GM18505 (cell line): ENCODE data around the gene SMC4.

Experiments
- ATAC-seq: cut with Tn5 transposase; IDR thresholded peaks from one replicate; pipeline ENCODE4 v1.9.1; 2021; ENCODE audit not compliant: unreplicated experiment
- POLR2A ChIP-seq: IDR thresholded peaks from 4 replicates; pipeline ENCODE4 v1.6.1; 2011; ENCODE audit warnings: borderline replicate concordance; ENCODE audit not compliant: insufficient read depth, insufficient read length; ENCODE audit errors: extremely low read depth

Gene SMC4

DNA sequence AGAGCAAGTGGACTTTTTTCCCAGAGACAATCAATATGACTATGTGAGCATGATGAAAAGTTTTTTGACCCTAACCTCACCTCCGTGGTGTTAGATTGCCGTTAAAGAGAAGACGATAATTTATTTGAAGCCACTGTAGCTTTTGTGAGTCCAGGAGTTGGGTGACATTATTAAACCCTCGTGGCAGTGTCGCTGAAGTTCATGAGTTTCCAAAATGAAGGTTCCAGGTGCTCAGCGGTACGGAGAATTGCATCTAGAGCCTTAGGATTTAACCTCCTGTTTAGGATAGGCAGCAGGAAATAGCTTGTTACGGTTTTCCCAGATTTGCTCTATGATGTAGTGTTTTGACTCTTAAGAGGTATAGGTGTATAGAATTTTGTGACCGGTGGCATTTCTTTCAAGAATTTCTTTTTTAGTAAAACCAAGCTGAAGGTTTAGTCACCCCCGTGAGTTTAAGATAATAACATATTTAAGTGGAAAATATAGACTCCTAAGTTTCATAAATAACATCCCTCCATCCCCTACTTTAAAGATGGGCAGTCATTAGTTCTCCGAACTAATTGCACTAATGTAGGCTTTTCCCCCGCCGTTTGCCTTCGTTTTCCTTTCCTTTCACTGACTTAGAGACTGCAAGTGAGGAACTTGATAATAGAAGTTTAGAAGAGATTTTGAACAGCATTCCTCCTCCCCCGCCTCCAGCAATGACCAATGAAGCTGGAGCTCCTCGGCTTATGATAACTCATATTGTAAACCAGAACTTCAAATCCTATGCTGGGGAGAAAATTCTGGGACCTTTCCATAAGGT is 2.0 kb downstream of the SMC4 start:
- no peak for TF ChIP-seq POLR2A
- no peak for ATAC-seq

- ATAC-seq = no peak
- no peak for TF ChIP-seq POLR2A
These were observed 3.0 kb downstream of the SMC4 start for GRCh38 chr3:160402221-160403027.

DNA sequence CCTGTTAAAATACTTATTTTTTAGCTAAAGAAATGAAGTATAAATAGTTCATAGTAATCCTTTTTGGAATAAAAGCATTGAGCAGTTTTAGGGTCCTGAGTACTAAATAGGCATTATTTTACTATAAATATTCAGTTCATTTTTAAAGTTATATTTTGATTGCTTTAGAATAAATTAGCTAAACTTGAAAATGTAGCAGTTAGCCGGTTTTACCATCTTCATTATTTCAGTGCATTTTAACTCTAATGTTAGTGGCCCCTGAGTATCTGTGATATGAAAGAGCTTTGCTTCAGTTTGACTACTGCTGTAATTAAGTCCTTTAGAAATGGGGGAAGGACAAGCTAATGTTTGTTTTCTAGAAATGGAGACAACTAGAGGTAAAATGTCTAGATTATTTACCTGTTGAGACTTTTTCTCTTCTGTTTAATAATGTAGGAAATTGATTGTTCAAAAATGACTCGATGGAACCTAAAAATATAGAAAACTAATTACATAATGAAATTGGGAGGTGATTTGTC is 3.6 kb downstream of the SMC4 start:
- no peak for TF ChIP-seq POLR2A
- ATAC-seq = no peak

- no peak for ATAC-seq
- TF ChIP-seq POLR2A = no peak
These were observed 4.5 kb downstream of the SMC4 start for GRCh38 chr3:160403796-160404470.

- no peak for TF ChIP-seq POLR2A
- ATAC-seq = no peak
These were observed 10.6 kb downstream of the SMC4 start for GRCh38 chr3:160409812-160410610.

GRCh38 chr3:160412477-160412876 is 13.0 kb downstream of the SMC4 start:
- TF ChIP-seq POLR2A = no peak
- ATAC-seq = no peak

DNA sequence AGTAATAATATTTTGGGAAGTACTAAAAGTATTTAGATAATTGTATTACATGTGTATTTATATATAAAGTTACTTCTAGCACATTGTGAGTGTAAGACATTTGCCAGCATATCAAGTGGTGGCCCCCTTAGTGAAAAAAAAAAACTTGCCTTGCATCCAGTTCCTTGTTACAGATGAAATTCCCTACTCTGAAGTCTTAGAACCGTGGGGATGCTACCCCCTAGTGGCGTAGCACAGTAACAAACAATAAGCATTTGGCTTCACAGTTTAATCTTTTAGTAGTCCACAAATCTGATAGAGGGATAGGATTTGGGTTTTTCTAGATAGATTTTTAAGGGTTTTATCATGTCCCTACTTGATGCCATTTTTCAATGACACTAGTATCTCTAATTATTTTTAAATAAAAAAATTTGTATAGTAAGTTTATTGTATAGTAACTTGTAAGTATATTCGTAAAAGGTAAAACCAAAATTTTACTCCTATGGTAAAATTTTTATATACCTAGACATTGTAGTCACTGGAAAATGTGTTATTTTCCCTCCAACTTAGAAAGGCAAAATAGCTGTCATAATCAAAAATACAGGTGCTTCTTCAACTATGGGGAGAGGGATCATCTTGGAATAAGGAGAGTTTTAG is 14.3 kb downstream of the SMC4 start:
- ATAC-seq = peak; percentile 58
- TF ChIP-seq POLR2A = no peak

- ATAC-seq = no peak
- TF ChIP-seq POLR2A = no peak
These were observed 17.9 kb downstream of the SMC4 start for GRCh38 chr3:160417311-160417710.

GRCh38 chr3:160427832-160428424 is 28.5 kb downstream of the SMC4 start:
- no peak for TF ChIP-seq POLR2A

DNA sequence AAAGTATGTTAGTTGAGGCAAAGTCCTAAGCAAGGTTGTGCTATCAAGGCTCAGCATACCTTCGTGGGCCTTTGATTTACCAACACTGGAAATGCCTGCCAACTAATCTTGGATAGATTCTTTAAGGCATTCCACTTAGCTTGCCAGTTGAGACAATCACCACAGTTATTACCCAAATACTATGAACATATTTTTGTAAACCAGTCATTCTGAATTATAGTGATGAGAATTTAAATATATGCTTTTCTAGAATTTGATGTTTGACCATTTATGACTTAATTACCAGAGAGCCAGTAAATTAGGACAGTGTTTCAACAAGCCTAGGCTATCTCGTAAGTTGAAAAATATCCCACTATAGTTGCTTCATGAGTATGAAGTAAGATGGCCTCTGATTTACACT is 34.6 kb downstream of the SMC4 start:
- TF ChIP-seq POLR2A = no peak
- ATAC-seq = no peak

More at GRCh38 chr3:160427832-160428424, 28.5 kb downstream of the SMC4 start:
- ATAC-seq = no peak

- no peak for ATAC-seq
- no peak for TF ChIP-seq POLR2A
These were observed 35.6 kb downstream of the SMC4 start for GRCh38 chr3:160435095-160435494.

GRCh38 chr3:160435747-160436146 is 36.3 kb downstream of the SMC4 start:
- no peak for TF ChIP-seq POLR2A
- no peak for ATAC-seq
